Loucy (cell line): ENCODE data around the gene ETS2.

Experiments used
- H2AFZ ChIP-seq: fragments of 200-600 bp; sonication (generic); 2 replicates; pipeline ENCODE4 v1.6.0; 2016; ENCODE audit warnings: antibody characterized with exemption, mild to moderate bottlenecking, low read length, moderate library complexity
- H3F3A ChIP-seq: fragments of 200-600 bp; 2 replicates; pipeline ENCODE4 v1.6.0; 2016; ENCODE audit warnings: antibody characterized with exemption, low read depth, mild to moderate bottlenecking
- H3K27me3 ChIP-seq: fragments of 200-600 bp; sonication (generic); 2 replicates; pipeline ENCODE4 v1.6.1; 2014; ENCODE audit warnings: low read length, mild to moderate bottlenecking; ENCODE audit not compliant: insufficient read depth, poor library complexity, severe bottlenecking
- H3K36me3 ChIP-seq: fragments of 200-600 bp; sonication (generic); 2 replicates; pipeline ENCODE4 v1.6.1; 2016; ENCODE audit warnings: low read length; ENCODE audit not compliant: insufficient read depth
- H3K4me1 ChIP-seq: fragments of 200-600 bp; sonication (generic); 2 replicates; pipeline ENCODE4 v1.5.1; 2014; ENCODE audit warnings: low read length, mild to moderate bottlenecking; ENCODE audit not compliant: insufficient read depth, poor library complexity, severe bottlenecking
- H3K4me2 ChIP-seq: fragments of 200-600 bp; sonication (generic); 2 replicates; pipeline ENCODE4 v1.6.0; 2014; ENCODE audit warnings: antibody characterized with exemption, low read length, low read depth, mild to moderate bottlenecking; ENCODE audit not compliant: poor library complexity, severe bottlenecking
- H3K4me3 ChIP-seq: fragments of 200-600 bp; sonication (generic); 2 replicates; pipeline ENCODE4 v1.5.1; 2014; ENCODE audit warnings: low read length, mild to moderate bottlenecking, mixed read lengths; ENCODE audit not compliant: poor library complexity, severe bottlenecking
- H3K79me2 ChIP-seq: fragments of 200-600 bp; sonication (generic); 2 replicates; pipeline ENCODE4 v1.6.1; 2014; ENCODE audit warnings: low read length; ENCODE audit not compliant: insufficient read depth
- H3K9ac ChIP-seq: fragments of 200-600 bp; sonication (generic); 2 replicates; pipeline ENCODE4 v1.6.0; 2014; ENCODE audit warnings: mild to moderate bottlenecking, low read depth, low read length, moderate library complexity; ENCODE audit not compliant: poor library complexity, severe bottlenecking
- H3K9me2 ChIP-seq: fragments of 200-600 bp; sonication (generic); replicated peaks from 2 replicates; pipeline ENCODE4 v1.6.1; 2016; ENCODE audit warnings: low read depth, low read length, mixed read lengths
- H3K9me3 ChIP-seq: fragments of 200-600 bp; sonication (generic); 2 replicates; pipeline ENCODE4 v1.6.1; 2014; ENCODE audit warnings: mild to moderate bottlenecking, antibody characterized with exemption, low read length, low read depth; ENCODE audit not compliant: insufficient read depth
- H4K20me1 ChIP-seq: fragments of 200-600 bp; sonication (generic); 2 replicates; pipeline ENCODE4 v1.6.0; 2014; ENCODE audit warnings: antibody characterized with exemption, low read length, mild to moderate bottlenecking; ENCODE audit not compliant: insufficient read depth, poor library complexity, severe bottlenecking
- CTCF ChIP-seq: fragments of 200-600 bp; sonication (generic); conservative IDR thresholded peaks from 2 replicates; pipeline ENCODE4 v1.5.1; 2014; ENCODE audit warnings: mild to moderate bottlenecking, antibody characterized with exemption, low read length
- EZH2phosphoT487 ChIP-seq: fragments of 200-600 bp; IDR thresholded peaks from 2 replicates; pipeline ENCODE4 v1.6.1; 2018; ENCODE audit warnings: antibody characterized with exemption, mild to moderate bottlenecking, moderate library complexity, borderline replicate concordance

Gene ETS2

DNA sequence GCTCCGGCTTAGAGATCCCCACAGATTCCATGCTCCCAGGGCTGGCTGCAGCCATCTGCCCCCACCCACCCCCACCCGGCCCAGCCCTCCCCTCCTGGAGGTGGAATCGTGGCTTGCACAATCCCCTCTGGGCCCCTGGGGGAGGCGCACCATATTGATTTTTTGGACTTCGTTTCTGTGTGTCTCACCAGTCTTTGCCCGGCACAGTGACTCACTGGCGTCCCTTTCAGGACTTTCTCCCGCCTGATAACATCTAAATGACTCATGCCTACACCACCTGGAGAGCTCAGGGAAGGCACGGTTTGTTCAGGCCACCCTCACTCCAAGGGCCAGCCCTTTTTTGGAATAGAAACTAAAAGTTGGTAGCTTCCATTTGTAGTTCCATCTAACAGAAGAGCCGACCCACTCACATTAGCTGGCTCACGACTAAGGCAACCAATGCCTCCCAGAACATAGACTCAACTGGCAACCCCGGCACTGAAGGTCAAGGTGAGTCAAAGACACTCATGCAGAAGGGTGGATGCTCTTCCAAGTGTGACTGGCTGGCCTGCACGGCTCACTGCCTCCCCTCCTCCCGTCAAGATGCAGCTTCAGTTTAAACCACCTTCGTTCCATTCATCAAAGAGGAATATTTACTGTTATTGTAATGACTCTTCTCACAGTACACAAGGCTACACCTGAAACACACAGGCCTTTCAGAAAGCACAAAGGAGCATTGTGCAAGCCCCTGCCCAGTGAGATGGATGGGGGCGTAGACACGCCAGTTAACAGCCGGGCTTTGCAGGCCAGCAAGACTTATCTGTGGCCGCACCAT, 18.1 kb upstream of the ETS2 start:
- Histone ChIP-seq H3K4me3 (no peak overlapping the region), H3K4me2 (no peak overlapping the region)

DNA sequence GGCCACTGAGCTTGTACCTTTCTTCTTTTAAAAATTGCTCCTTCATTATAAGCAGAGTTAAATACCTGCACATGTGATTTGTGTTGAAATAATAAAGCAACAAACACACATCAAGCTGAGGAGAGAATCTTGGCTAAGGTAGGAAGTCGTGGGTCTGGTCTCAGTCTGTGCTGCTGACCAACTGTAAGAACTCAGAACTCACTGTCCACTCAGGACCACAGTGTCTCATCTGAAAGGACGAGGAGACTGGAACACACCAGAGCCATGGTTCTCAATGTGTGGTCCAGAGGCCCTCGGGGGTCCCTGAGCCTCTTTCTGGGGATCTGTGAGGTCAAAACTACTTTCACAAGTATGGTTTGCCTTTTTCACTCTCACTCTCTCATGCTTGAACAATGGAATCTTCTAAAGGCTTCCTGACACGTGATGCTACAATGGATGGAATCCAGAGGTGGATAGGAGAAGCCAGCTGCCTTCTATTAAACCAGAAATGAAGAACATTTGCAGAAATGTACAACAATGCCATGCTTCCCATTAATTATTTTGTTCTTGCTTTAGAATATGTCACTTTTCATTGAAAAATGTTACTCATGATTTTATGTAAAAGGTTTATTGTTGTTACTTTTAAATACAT, 17.3 kb upstream of the ETS2 start:
- Histone ChIP-seq H3K9me2 (no peaks in the 10 kb centered on the region), H3K4me2 (no peak overlapping the region), H3F3A (no peaks in the 10 kb centered on the region), H3K79me2 (no peaks in the 10 kb centered on the region), H3K4me3 (no peak overlapping the region), H3K4me1 (no peaks in the 10 kb centered on the region), H3K9ac (no peak overlapping the region), H3K9me3 (no peaks in the 10 kb centered on the region), H4K20me1 (no peaks in the 10 kb centered on the region), H3K36me3 (no peaks in the 10 kb centered on the region), H3K27me3 (no peaks in the 10 kb centered on the region), H2AFZ (no peak overlapping the region)
- TF ChIP-seq CTCF = no peak
- TF ChIP-seq EZH2phosphoT487 = no peak

More for the DNA sequence above, 18.1 kb upstream of the ETS2 start:
- Histone ChIP-seq H3K9me3 (no peaks in the 10 kb centered on the region), H3K36me3 (no peaks in the 10 kb centered on the region), H3K9me2 (no peaks in the 10 kb centered on the region), H4K20me1 (no peaks in the 10 kb centered on the region), H3K27me3 (no peaks in the 10 kb centered on the region), H3K79me2 (no peaks in the 10 kb centered on the region), H3K4me1 (no peaks in the 10 kb centered on the region), H3F3A (no peaks in the 10 kb centered on the region), H2AFZ (no peak overlapping the region), H3K9ac (no peak overlapping the region)
- TF ChIP-seq EZH2phosphoT487 = no peak
- no peak for TF ChIP-seq CTCF

DNA sequence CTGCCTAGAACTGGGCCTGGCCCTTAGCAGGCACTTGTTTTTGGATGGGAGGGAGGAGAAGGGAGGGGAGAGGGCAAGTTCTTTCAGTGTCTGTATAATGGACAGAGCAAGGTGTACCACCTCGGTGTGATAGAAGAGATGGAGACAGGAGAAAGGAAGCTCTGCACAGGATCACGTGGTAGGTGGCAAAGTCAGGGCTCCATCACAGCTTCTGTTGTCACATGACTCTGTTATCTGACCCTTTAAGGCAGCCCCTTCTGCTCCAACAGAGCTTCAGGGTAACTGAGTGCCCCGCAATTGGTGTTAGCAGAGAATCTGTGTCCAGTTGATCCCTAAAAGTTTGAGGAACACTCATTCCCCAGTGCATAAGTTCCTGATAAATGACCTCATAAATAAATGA, 16.5 kb upstream of the ETS2 start:
- no peaks in the 10 kb centered on the region for H3K9me2 ChIP-seq
- H3K27me3 ChIP-seq = no peaks in the 10 kb centered on the region
- no peaks in the 10 kb centered on the region for H3F3A ChIP-seq
- no peaks in the 10 kb centered on the region for H3K9me3 ChIP-seq
- H3K4me2 ChIP-seq = no peak overlapping the region
- H3K4me1 ChIP-seq = no peaks in the 10 kb centered on the region
- H4K20me1 ChIP-seq = no peaks in the 10 kb centered on the region
- no peak for TF ChIP-seq EZH2phosphoT487
- no peak for TF ChIP-seq CTCF
- H3K36me3 ChIP-seq = no peaks in the 10 kb centered on the region
- no peaks in the 10 kb centered on the region for H3K79me2 ChIP-seq
- H2AFZ ChIP-seq = no peak overlapping the region
- H3K9ac ChIP-seq = no peak overlapping the region
- H3K4me3 ChIP-seq = no peak overlapping the region
